NCI-H524 (cell line): Measurements from ENCODE around the gene RPA1.

Experiments used
- DNase-seq, 2 experiments: peaks; one replicate each; lab custom pipeline; 2025; lab: John Stamatoyannopoulos, UW

Gene RPA1

DNA sequence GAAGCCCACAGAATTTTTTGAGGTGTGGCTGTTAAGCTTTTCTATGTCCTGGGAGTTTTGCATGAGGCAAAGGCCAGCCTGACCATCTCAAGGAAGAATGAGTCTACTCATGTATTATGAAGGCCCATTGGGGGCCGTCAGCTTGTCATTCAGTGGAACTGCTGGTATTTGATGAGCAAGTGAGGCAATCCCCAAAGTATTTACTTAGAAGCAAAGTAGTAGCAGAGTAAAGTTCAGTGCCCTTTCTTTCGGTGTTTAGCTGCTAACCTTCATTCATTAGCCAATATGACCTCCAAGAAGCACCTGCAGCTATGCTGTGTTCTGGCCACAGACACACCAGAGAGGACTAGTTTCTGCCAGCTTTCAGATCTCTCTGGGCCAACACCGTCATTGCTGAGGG is 80.2 kb downstream of the RPA1 start:
- no peak for DNase-seq

DNA sequence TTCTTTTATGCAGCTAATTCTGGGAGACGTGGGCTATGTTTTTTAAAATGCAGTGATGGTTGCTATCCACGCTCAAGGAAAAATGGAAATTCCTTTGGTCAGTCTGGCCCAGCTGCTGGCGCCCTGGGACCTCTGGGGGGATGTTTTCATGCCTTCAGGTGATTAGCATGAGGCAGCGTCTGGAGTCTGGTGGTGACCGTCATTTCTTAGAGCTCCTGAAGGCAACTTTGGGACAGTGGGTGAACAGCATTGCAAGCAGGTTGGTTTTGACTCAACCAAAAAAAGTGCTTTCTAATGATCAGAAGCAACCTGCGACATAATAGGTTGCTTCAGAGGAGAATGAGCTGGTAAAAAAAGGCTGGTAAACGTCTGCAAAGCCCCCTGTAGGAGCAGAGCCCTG is 82.3 kb downstream of the RPA1 start:
- no peak for DNase-seq

DNA sequence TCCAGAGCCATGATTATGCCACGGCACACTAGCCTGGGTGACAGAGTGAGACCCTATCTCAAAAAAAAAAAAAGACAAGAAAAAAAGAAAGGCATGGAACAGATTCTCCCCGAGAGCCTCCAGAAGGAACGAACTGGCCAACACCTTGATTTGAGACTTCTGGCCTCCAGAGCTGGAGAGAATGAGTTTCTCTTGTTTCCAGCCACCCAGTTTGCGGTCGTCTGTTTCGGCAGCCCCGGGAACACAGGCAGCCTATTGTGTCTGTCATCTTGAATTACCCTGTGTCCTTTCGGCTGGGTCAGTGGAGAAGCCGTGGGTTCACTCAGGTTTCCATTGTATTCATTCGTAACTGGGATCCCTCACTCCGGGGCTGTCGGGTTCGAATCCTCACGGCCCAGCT is 83.9 kb downstream of the RPA1 start:
- DNase-seq: no peak

DNA sequence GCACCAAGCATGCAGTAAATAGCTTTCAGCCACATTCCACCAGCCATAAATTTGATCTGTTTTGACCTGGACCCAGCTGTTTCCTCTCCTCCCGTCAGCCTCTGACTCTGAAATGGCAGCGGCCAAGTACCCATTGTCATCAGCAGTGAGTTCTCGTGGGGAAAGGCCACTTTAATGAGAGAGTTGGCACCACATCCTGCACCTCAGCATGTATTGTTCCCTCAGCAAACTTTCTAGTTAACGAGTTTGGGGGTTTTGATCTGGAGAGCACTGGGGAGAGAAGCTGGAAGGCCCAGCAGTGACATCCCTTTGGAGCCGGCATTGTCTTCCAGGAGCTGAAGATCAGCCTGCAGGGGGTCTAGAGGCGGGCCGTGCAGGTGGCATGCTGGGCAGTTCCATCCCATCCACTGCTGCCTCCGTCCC is 84.9 kb downstream of the RPA1 start:
- no peak for DNase-seq

DNA sequence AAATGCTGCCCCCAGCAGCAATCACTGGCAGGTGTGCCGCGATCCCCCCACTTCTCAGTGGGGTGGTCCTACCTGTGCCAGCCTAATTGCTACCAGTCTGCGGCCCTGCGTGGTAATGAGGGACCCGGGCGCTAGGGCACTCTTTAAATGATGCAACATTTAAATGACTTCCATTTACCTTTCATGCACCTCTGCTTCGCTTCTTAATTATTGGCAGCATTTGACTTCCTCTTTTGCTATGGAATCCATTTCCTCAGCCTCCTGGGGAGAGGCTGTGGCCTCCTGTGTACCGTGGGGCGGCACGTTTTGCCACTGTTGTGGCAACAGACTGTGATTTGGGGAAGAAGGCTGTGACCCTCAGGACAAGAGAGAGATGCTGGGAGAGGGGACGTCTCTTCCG is 86.1 kb downstream of the RPA1 start:
- DNase-seq: no peak

DNA sequence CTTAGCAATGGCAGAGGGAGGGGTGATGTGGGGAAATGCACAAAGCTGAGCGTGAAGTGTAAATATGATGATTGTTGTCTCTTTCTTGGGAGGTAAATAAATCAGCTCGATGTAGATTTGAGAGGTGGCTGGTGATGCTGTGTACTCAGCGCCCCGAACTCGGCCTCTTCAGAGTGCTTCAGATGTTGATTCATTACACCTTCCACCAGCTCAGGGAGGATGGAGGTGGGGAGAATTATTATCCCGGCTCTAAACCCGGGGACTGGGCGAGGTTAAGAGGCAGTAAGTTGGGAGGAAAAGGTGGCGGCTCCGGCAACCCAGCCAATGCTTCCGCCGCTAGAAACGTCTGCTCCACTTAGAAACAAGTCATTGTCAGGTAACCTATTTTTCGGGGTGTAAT is 86.5 kb downstream of the RPA1 start:
- DNase-seq: no peak

DNA sequence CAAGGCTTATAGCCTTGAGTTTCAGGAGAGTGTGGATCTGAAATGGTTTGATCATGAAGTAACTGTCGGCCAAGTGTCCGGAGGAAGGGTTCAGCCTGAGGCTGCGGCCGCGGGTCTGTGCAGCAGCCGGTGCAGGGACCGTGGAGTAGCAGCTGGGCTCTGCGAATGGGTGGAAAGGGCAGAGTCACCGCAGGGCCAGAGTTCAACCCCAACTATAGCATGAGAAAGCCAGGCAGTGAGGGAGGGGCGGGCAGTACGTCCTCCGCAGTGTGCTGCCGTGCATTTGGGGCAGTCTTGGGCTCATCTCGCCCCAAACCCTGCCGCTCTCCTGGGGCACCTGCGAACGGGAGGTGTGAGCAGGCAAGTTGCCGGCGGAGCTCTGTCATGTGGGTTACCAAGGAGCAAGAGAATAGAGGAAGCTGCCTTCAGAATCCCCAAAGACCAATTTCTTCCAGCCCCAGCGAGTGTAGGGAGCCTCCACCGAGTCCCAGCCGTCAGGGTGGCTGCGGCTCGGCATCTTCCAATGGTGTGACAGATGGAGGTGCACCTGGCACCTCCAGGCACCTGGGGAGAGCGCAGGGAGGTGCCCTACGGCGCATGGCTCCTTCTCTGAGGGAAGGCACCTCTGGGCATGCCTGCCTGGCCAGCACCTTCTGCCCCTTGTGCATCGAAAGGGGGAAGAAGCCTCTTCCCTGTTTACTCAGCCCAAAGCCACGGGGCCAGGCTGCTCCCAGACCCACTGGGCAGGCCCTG is 87.3 kb downstream of the RPA1 start:
- DNase-seq: no peak

DNA sequence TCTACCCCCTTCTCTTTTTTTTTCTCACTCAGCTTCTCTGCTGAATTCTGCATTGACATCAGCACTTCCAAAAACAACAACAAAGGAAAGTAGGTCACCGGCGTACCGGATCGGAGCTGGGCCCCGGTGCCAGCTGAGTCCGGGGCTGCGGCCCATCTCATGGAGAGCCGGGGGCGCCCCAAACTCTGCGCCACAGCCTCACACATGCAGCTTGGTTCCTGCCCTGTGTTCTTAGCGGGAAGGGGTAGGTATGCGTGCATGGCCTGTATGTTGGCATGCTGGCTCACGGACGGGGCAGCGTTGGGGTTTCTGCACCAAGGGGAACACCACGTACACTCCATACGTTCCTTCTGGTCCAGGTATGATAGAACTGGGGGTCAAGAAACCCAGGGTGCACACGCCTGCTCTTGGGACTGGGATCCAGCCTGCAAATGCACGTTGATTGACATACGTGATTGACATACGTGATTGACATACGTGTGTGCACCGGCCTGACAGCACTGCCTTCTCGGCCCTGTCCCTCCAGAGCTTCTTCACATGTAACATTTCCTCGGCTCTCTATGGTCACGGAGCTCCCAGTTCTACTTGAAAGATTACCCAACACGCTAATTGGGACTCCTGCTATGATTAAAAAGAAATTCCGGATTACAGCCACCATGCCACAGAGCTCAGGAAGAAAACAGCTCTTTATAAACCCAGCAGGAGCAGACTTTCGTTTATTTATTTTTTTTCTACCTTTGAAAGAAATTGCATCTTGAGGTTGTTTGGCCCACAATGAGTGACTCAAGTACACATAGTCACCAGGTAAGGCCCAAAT is 88.7 kb downstream of the RPA1 start:
- no peak for DNase-seq

DNA sequence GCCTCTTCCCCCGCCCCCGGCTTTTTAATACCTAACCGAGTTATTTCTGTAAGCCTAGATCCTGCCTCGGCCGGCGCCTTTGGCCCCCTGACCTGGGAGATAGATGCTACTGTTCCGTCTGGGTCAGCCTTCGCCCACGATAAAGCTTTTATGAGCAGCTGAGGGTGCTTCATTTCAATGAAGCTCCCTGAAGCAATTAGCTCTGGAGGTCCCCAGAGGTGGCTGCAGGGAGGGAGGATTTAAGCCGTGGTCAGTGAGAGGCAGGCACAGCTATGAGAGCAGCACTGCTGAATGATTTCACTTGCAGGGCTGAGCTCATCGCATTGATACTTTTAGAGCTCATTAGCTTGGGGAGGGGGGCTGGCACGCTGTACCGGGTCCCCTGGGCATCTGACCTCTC is 89.4 kb downstream of the RPA1 start:
- DNase-seq: no peak

DNA sequence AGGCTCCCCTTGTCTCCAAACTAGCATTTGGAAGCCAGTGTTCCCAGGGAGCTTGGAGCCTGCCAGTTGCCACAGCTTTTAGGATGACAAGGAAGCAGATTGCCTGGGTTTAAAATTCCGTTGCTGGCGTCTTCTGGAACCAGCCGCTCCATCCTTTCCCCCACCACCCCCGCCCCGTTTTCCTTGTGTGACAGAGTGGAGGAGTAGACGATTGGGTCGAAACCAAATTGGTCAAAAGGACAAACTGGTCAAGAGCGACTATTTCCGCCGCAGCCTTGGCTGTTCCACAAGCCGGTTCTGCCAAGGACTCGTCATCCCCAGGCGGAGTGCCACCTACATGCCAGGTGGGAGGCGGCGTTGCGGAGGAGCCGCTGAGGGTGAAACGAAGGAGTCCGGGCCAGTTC is 91.1 kb downstream of the RPA1 start:
- DNase-seq: no peak

DNA sequence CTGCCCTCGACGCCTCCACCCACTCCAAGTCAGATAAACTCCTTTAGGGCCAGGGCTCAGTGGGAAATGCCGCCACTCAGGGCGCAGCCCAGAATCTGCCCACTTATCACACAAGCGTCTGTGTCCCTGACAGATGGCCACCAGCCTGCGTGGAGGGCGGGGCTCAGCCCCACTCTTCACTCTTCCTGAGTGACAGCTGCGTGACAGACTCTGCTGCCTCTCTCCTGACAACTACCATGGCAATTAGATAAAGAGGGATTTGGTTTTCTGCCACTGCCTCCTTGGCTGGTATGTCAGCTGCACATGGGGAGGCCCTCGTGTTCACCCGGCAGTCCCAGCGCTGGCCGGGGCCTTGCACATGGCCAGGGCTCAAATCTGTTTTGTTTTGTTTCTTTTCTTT is 99.2 kb downstream of the RPA1 start:
- peak; percentile 91 to 95 for DNase-seq

DNA sequence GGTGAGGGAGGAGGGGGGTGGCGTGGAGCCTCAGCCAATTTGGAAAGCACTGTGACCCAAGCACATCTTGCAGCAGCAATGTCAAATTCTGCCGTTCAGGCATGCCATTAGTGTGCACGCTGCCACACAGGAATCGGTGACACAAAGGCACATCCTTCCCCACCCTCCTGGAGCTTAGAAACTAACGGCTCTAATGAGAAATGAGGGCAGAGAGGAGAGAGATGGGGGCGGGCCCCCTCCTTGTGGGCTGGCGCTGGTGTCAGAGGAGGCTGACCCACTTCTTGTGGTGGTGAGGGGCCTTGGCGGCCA is 100.5 kb downstream of the RPA1 start:
- no peak for DNase-seq

DNA sequence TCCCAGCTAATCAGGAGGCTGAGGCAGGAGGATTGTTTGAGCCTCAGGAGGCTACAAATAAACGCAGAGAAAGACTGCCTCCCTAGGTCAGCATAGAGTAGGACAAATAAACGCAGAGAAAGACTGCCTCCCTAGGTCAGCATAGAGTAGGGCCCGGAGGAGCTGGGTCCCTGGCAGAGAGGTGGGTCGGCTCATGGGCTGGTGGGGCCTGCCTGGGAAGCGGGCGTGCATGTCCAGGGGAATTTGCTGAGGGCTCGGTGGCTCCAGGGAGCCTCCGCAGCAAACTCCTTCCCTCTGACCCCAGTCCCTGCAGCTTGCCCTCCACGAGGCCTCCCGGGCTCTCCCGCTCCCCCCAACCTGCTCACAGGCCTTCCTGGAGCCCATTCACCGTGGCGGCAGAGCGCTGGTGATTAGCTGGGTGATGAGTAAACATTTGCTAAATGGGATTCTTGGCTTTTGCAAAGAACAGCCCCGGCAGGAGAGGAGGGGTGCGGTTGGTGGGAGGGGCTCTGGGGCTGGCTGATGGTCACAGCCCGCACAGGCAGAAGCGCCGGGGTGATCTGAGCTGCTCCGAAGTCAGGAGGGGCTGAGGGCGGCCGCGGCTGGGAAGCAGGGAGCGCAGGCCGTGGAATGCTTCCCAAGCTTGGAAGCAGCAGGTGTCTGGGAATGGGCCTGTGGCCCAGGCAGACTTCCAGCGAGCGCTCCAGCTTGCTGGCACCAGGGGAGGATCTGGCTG is 102.2 kb downstream of the RPA1 start:
- no peak for DNase-seq

DNA sequence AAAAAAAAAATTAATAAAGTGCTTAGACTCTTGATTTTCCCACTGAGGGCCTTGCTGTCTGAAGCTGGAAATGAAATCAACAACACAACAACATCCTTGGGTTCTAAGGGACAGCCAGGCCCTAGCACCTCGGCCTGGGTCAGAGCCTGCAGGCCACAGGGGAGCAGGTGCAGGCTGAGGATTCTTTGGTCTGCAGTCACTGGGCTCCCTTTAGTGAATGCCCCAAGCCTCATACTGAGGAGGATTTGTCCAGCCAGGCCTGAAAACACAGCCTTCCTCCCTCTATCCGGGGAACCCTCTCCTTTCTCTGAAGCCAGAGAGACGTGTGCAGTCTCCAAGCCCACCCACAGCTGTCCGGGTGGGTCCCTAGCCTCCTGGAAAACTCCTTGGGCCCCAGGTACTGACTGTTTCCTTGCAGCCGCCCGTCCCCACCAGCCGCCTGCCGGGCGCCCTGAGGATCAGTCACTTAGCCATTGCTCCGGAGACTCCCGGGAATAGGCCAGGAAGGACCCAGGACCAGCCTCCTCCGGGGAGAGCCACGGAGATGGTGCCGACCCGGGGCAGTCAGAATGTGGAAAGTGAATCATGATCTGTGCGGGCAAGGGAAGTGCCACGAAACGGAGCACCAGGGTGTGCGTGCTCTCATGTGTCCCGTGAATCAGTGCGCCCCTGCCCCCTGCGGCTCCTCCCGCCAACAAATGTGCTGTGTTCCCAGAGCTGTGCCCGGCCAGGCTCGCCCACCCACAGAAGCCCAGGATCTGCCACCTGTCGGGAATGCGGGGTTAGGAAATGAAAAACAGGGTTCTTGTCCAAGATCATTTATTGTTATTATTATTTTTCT is 104.3 kb downstream of the RPA1 start:
- no peak for DNase-seq

DNA sequence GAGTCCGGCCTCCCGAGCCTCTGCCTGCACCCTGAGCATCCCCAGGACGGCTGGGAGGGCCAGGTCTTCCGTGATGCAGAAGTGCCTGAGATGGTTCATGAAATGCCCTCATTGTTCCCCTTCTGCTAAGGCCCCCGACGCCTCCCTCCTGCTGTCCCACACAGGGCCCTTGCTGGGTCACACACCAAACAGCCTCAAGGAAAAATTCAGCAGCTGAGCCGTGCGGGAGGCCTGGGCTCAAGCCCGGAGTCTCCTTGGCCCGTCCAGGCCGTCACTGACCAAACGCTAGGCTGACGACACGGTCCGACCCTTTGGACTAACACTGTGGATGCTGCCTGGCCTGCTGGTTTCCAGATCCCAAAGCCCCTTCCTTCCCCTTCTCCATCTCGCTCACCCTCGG is 105.1 kb downstream of the RPA1 start:
- DNase-seq: no peak

DNA sequence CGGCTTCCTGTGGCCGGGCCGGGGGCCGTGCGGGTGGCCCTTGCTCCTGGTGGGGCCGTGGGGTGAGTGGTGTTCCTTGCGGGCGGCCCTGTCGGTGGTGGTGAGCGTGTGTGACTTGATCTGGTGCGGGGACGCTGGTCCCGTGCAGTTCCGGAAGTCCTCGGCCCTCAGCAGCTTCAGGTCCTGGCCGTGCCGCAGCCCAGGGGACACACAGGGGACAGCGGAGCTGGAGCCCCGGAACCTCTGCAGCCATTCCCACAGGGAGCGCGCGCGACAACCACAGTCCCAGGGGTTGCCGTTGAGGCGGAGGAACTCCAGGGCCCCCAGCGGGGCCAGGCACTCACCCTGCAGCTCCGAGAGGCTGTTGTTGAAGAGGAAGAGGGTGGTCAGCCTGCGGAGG is 107.0 kb downstream of the RPA1 start:
- DNase-seq: no peak

DNA sequence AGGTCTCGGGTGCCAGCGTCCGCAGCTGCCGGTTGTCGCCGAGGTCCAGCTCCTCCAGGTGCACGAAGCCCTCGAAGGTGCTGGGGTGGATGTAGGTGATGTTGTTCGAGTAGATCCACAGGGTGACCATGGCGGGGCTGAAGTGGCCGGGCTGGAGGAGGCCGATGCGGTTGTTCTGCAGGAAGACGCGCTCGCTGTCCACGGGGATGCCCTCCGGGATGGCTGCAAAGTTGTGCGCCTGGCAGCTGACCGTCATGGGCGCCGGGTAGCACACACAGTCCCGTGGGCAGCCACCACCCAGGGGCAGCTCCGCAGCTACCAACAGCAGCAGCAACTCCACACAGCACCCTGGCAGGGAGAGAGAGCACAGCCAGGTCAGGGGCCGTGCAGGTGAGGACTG is 107.7 kb downstream of the RPA1 start:
- DNase-seq: no peak

DNA sequence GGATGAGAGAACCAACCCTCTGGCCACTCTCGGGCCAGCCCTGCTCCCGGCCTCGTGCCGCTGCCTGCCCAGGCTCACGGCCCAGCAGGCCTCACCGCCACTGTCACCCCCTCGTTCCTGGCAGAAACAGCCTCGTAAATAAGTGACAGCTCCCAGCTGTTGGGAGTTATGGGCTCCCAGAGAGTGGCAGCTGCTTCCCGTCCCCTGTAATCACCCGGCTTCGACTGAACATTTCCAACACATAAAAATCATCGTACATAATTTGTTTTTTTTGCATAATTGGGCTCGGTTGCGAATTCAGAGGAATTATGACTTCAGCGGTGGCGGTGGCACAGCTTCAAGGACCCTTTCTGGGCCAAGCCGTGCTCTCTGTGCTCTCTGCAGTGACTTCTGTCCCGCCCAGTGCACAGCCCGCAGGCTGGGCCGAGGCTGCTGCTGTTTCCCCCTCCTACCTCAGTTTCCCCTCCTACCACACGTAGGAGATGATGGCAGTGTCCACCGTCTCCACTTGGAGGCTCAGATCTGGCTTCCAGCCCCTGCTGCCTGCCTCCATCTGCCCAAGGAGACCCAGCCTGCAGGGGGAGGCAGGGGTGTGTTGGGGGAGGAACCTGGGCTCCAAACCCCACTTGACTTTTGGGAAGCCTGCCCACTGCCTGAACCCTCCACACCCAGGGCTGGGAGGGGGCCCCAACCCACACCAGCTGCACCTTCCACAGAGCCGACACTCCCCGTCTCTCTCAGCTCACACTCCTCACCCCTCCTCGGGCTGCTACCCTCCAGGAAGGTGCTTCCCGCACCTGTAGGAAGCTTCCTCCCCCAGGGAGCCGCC is 110.4 kb downstream of the RPA1 start:
- DNase-seq: peak; percentile 29 to 66

DNA sequence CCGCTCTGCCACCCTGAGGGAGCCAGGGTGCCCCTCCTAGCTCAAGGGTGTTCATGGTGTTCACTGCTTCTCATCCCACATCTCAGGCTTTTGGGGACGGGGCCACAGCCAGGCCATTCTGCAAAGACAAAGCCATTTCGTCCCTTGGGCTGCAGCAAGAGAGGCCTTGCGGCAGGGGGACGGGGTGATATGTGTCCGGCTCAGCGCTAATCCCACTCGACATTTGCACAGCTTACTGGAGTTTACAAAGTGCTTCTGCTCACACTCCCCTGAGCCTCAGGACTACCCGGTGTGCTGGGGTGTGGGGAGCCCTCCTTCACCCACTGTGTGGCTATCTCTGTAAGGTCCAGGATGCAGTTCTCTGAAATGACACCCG is 111.0 kb downstream of the RPA1 start:
- DNase-seq: peak; percentile 15 to 51

DNA sequence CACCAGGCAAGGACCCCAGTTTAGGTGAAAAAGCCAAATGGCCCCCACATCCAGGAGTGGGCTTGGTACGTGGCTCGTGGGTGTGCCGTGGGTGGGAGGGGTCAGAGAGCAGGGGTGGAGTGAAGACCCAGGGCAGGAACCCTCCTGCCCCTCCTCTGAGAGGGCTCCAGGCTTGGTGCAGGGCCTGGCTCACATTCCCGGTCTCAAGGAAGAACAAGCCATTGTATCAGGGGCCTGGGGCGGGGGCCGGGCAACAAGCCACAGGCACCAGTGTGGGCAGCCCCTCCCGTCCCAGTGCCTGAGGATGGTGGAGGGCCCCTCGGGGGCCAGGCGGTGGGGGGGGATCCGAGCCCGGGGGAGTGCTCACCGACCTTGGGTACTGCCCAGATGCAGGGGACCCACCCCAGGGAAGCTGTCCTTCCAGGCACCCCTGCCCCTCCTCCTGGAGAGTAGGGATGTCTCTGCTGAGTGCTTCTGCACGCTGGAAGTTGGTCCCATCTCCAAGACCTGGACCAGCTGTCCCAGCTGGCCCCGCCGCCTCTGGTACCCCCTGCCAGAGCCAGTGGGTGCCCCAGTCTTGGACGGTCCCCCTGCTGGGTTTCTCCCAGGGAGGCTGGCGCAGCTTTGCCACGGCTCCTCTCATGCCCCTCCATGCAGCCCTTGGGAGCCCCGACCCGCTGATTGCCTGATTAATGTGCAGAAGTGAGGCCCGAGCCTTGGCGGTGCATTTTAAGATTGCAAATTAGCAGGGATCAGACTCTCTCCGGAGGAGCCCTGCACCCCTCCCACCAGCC is 111.7 kb downstream of the RPA1 start:
- DNase-seq: no peak

DNA sequence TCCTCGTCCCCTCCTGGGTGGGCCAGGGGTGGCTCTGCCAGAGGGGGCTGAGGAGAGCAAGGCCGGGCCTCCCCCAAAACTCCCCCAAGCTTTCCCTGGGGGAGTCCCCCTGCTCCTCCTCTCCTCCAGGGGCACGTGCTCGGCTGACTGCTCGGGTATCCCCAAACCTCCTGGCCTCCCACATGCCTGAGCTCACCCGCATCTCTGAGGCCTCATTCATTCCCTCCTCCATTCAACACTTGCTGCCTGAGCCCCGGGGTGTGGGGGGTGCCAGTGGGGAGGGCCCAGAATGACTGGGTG is 112.2 kb downstream of the RPA1 start:
- DNase-seq: no peak
